ENCODE data around the gene SAXO1. TPM values are rescaled to one million over a fixed set of nuclear protein-coding genes. Genes with fewer than 3 reads are reported as not detected.

The SAXO1 gene
- total RNA-seq, 2 donors from 2014 or later: not detected

GRCh38 chr9:18881758-18882157 lies 151.3 kb downstream of the SAXO1 start:
- Histone ChIP-seq H3K4me1 (no peaks in the 10 kb centered on the region), H3K27me3 (no peaks in the 10 kb centered on the region), H3K9me3 (no peaks in the 10 kb centered on the region), H3K4me3 (no peak overlapping the region), H3K27ac (no peak overlapping the region), H3K36me3 (replicated peaks in 1 of 2; ENCODE audit: insufficient read depth in 1 of 2, low read depth in 2 of 2) (no peaks in the 10 kb centered on the region)
- 60 to 83% methylated on average over 2 of the region's 2 CpGs for WGBS, 2 donors
- DNase-seq (no peak), ATAC-seq (no peak)
- intact Hi-C loops (cut with DNase I): no loop called here
- TF ChIP-seq POLR2A (IDR thresholded peaks at IDR 0.05) (no peak), CTCF (IDR thresholded peaks at IDR 0.05) (no peak)

GRCh38 chr9:18877984-18878383 lies 155.0 kb downstream of the SAXO1 start:
- WGBS, 2 donors: 60 to 68% methylated on average over 2 to 3 of the region's 3 CpGs
- Histone ChIP-seq H3K36me3 (replicated peaks in 1 of 2; ENCODE audit: insufficient read depth in 1 of 2, low read depth in 2 of 2) (no peaks in the 10 kb centered on the region), H3K4me3 (no peak overlapping the region), H3K4me1 (no peaks in the 10 kb centered on the region), H3K27ac (no peak overlapping the region), H3K27me3 (no peaks in the 10 kb centered on the region), H3K9me3 (no peaks in the 10 kb centered on the region)
- intact Hi-C loops (cut with DNase I): no loop called here
- ATAC-seq: no peak
- TF ChIP-seq POLR2A (IDR thresholded peaks at IDR 0.05) (no peak), CTCF (IDR thresholded peaks at IDR 0.05) (no peak)
- no peak for DNase-seq

Small RNA genes lying within 50 kb of the gene (small RNA-seq; reads per million reads assigned to genes)
- gene RNU6-264P: not detected
- 13.0 reads per million, percentile 92 among the genes with 10 or more reads in this experiment for gene SCARNA8

Other genes with a start within 250 kb of the SAXO1 start
- 10 to 100 TPM; 16.6 to 30.0 TPM for gene RRAGA, start 16.2 kb upstream of the SAXO1 start, total RNA-seq
- gene HAUS6, start 69.7 kb upstream of the SAXO1 start, total RNA-seq: 1 to 10 TPM; 5.3 to 5.4 TPM
- 10 to 100 TPM; 39.2 to 88.7 TPM for gene PLIN2, start 94.3 kb upstream of the SAXO1 start, total RNA-seq
- 10 to 100 TPM; 52.7 to 58.0 TPM for gene DENND4C, start 197.5 kb upstream of the SAXO1 start, total RNA-seq

Measured in body of pancreas (tissue), 4 donors.